Activated naive CD8-positive, alpha-beta T cell treated with anti-CD3 and anti-CD28 coated beads, Interleukin-2, amount 50 U/mL, for 16 hours (primary cell): Measurements from ENCODE around the gene FTSJ3.
A peak's percentile ranks its signal among the peaks of the same experiment; 100 is the strongest.
"Not testable (repeated sequence)": the region's sequence is repeated elsewhere in the genome, so short reads cannot be mapped to it uniquely, and the experiment has no call there.

Experiments
- DNase-seq: peaks from one replicate; pipeline ENCODE4 v3.0.0-alpha.2; 2020; ENCODE audit warnings: low read depth, low spot score

FTSJ3 gene

DNA sequence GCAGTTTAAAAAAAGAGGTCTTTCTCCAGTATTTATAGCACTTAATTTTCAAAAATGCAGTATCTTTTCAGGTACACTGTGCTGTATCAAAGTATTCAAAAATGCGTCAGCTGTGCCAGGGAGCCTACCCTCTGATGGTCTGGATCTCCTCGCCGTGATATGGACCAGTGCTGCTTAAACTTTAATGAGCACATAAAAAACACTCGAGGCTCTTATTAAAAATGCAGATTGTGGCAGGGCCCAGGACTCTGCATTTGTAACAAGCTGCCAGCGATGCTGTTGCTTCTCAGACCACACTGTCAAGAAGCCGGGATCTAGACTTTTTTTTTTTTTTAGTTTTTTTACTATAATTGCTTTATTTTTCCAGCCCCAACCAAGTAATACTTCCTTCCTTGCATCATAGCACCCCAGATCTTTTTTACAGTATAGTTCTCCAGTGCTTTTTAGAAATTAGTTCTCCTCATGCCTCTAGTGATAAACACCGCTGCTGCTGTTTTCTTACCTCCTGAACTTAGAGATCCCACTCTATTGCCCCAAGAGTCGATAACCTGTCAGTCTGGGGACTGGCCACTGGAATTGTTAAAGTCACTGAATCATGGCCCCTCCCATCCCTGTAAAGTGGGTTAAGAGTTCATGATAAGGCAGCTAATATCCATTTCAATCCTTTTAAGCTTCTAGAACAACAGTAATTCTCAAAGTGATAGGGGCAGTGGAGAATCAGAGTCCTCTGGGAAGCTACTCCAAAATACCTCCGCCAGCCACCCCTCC is 16.6 kb upstream of the FTSJ3 start:
- DNase-seq = no peak

DNA sequence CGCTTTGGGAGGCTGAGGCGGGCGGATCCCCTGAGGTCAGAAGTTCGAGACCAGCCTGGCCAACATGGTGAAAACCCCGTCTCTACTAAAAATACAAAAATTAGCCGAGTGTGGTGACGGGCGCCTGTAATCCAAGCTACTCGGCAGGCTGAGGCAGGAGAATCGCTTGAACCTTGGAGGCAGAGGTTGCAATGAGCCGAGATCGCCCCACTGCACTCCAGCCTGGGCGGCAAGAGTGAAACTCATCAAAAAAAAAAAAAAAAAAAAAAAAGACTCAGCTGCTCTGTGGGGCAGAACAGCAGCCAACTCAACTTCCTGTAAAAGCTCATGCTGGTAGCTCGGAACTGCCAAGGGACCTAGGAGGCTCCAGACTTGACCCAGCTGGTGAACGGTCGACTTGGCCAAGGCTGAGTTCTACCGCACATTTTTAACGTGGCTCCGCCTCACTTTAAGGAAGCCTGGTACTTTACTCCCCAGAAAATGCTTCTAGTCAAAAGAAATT is 16.0 kb upstream of the FTSJ3 start:
- DNase-seq = not testable (repeated sequence)

DNA sequence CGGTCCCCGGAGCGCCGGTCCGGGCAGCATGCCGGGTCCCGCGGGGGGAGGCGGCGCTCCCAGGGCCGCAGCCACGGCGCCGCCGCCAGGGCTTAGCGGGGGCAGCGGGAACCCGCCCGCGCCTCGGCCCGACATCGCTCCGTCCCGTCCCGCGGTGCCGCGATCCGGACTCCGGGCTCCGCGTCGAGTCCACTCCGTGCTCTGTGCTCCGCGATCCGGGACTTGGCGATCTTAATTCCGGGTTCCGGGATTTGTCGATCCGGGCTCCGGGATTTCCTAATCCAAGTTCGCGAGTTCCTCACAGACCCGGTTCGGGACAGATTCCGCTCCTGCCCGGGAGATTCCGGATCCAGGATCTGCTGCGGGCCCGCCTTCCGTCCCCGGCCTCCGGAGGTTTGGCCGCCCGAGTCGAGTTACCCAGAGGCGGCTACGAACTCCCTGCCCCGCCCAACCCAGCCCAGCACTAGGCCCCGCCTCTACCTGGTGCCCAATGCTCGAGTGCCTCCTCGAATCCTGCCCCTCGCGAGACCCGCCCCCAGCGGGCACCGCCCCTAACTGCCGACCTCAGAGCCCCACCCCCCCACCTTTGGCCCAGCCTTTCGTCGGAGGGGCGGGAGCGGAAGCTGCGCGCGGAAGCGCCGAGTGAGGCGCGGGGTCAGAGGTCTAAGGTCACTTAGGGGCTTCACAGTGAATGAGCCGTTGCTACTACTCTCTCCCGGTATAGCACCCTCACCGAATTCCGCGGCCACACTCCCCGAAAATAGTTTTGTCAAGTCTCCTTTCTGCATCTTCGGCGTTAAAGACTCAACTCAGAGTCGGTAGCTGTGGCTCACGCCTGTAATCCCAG is 15.3 kb upstream of the FTSJ3 start, which contains the start of gene SMARCD2:
SMARCD2 (minus strand) TSS at position 146 of the 847 bp plus-strand sequence; CDS start at position 135, 11 bp downstream.
- DNase-seq = peak; percentile 99

DNA sequence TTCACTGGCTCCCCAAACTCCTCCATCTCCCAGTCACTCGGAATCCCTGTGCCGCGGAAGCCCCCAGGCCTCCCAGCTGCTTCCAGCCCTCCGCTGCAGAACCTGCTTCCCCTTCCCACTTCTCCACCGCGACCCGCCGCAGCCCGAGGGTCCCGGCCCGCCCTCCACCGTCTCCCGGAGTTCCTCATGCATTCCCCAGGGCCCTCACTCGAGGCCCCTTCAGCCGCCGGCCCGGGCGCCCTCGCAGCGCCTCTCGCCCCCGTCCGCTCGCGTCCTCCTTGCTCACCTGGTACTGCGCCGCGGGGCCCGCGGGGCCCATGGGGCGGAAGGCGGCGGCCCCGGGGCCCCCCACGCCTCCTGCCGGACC is 14.7 kb upstream of the FTSJ3 start:
- DNase-seq = no peak

DNA sequence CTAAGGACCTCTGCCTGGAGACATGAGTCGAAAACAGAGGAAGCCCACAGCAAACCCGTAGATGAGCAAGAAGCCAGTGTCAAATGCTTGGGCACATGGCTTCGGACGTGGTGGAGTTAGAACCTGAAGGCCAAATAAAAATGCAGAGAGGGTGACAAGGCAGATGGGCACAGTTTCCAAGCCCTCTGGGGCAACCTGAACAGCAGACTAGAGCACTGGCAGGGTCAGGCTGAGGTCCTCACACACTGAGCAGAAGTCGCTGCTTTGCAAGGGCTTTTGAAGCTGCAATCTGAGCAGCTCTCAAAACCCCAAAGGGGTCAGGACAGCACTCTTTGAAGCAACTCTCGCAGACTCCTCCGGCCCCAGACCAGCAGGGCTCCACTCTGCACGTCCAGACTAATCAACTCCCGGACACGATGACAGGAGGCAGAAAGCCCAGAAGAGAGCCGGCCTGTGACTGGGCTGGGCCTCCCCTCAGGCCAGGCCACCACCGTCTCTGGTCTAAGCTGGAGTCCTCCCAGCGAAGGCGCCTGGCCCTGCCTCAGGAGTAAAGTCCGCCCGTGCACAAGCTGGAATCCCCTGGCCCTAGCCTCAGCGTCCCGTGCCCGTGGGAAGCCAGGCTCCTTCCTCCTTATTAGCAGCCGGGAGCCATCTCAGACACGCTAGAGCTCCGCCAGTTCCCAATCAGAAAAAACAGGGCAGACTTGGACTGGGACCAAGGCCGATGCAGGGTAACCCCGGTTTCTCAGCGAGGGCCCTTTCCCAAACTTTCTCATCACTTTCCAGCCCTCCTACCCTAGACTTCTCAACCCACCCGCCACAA is 14.1 kb upstream of the FTSJ3 start:
- no peak for DNase-seq

DNA sequence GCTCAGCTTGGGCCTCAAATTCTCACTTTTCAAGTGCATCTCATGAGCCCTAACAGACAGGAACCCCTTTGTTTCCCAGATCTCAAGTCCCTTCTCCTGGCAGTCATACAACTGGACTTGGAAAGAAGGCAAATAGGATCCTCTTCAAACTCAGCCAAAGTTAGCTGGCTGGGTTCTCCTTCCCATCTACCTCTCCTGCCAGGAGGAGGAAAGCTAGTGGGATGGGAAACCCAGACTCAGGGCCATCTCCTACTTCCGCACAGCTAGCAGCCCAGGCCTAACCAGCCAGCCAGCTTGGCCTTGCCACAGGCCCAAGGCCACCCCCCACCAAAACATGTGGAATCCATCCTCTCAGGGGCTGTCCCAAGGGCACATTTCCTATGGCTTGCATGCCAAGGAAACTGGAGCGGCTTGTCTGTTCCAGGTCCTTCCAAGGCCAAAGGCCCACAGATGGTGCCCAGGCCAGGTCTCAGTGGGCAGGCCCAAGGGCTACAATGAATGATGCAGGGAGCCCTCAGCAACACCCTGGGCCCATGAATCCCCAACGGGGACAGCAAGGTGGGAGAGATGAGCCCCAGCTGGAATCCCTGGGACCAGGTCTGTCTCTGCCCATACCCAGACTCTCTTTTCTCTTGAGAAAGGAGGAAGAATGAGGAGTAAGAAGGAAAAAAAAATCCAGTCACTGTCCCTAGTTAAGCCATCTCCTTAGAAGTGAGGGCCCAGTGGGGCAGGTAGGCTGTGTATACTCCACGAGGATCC is 13.3 kb upstream of the FTSJ3 start:
- DNase-seq = no peak

DNA sequence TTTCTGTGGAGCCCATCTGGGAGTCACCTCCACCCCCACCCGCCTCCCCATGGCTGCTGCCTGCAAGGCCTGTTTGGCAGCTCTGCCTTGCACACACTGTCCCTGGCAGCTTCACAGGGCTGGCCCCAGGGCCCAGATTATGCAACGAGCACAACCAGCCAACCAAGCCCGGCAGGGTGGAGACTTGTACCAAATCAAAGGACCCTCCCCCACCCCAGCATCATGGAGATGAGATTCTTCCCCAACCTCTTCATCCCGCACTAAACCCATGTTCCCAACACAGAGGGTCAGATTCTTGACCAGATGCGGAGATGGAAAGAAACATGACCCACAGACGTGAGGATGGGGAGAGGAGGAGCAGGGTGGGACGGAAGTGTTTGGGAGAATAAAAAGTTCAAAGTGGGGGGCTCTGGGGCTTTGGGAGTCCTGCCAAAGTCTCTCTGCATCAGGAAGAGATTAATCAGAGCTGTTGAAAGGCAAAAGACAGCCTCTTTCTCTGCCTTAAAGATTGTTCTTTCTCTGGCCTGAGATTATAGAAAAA is 11.2 kb upstream of the FTSJ3 start:
- no peak for DNase-seq

DNA sequence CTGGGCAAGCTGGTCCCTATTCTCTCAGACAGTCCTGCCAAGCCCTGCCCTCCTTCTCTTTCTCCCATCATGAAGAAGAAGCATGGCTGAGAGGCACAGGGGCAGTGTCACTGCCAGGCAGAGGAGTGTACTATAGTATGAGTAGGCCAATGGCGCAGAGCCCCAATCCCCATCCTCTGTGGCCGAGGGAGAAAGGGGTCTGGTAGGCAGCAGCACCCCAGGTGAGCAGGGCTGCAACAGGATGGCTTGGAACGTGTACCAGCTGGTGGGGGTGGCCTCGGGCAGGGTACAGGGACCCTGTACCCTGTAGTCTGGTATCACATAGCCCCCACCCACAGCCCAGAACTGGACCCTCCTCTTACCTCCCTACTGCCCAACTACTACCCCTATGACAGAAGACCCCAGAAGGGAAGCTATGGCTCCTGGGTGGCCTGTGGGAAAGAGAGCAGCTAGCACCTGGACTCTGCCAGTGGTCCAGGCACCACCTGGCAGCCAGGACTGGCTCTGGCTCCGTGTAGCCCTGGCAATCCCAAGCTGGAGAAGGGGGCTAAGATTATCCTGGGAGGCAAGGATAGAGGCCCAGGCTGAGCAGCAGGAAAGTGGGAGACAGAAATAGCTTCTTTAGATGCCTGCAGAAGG is 10.6 kb upstream of the FTSJ3 start:
- DNase-seq = no peak

DNA sequence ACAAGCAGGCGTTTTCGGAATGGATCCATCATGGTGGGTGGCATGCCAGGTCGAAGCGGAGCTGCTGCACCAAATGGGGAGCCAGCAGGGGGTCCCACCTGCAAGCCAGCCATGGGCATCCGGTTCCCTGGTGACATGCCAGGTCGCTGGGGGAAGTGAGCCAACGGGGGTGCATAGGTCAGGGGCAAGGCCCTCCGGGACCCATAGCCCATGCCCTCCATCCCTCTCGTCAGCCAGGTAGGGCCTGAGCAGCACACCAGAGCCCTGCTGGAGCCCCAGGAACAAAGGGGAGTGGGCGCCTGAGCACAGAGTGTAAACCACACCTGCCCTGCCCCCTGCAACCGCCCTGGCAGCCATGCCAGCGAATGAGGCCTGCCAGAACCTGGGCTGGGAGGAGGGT is 10.0 kb upstream of the FTSJ3 start:
- DNase-seq = no peak

DNA sequence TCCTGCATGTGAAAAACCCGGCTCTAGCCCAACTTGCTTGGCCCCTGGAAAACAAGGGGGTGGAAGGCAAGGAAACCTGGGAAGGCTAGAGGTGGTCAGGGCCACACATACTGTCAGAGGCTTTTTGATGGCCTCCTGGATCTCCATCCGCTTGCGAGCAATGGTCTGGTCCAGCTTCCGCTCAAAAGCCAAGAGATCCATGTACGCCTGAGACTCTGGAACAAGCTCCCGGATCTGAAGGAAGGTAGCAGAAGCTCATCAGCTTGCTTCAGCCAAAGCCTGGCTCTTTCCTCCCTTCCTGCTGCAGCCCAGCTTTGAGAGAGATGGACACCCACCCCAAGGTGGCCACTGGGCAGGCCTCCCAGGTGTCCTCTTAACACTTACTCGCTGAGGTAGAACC is 9.3 kb upstream of the FTSJ3 start:
- no peak for DNase-seq

DNA sequence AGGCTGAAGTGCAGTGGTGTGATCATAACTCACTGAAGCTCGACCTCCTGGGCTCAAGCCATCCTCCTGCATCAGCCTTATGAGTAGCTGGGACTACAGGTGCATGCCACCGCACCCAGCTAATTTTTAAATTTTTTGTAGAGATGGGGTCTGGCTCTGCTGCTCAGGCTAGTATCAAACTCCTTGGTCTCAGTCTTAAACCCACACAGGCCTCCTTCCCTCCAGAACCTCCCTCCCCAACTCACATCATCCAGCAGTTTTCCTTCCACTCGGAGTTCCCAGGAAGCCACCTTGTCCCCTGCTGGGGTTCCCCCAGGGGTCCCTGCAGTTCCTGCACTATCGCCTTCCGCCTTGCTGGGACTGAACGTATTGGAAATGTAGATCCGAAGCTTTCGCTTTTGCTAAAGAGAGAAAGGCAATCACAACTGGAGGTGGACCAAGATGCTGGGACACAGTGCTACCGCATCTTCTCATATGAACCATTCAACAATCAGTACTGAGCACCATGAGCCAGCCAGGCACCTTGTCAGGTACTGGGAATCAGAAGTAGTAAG is 7.8 kb upstream of the FTSJ3 start:
- no peak for DNase-seq

DNA sequence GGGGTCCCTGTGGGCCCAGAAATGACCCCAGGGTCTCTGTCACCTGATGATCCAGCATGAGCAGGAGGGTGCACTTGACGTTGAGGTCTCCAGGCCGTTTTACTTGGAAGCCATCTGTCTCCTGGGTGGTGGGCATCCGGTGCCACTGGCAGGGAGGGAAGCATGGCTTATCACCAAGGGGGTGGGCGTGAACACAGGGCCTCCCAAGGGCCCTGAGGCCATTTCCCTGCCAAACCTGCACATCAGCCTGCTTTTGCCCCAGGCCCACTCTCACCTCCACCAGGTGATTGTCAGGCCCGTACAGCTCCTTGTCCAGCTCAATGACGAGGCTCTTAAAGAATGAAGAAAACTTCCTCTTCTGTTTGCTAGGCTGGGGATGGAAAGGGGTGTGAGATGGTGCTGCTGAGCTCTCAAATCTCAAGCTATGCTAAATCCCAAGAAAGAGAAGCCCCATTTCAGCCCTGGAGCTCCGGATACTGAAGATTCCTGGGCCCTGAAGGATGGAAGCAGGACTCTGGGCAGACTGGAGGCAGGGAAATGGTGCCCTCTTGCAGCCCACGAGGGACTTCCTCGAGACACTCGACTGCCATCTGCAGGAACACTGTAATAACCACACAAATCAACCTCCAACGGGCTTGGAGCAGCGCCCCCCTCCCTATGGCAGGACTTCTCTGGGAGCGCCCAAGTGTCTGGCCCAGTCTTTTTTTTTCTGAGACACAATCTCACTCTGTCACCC is 7.1 kb upstream of the FTSJ3 start:
- DNase-seq = peak; percentile 37

DNA sequence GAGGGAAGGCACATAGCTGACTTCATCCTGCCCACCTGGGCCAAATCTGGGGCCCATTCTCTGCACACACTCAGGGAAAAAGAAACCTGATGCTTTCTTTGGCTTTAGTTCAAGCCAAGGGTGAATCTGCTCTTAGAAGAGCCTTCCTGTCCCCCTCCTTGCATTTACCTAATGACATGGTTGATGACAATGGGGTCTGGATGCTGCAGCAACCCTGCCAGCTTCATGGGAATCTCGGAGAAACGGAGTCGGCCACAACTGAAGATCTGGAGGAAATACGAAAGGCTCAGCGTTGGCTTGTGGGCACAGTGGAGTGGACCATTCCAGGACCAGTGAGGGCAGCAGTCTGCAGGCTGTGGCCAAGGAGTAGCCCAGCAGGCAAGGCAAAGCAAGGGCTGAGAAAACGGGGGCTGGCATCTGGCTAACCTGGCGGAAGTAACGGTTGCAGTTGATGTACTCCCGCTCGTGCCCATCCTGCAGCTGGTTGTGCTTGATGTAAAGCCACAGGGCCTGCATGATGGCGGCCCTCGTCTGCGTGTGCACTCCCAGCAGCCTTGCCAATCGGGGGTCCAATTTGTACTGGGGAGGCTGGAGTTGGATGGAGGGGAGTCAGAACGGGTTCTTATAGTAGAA is 6.4 kb upstream of the FTSJ3 start:
- no peak for DNase-seq

DNA sequence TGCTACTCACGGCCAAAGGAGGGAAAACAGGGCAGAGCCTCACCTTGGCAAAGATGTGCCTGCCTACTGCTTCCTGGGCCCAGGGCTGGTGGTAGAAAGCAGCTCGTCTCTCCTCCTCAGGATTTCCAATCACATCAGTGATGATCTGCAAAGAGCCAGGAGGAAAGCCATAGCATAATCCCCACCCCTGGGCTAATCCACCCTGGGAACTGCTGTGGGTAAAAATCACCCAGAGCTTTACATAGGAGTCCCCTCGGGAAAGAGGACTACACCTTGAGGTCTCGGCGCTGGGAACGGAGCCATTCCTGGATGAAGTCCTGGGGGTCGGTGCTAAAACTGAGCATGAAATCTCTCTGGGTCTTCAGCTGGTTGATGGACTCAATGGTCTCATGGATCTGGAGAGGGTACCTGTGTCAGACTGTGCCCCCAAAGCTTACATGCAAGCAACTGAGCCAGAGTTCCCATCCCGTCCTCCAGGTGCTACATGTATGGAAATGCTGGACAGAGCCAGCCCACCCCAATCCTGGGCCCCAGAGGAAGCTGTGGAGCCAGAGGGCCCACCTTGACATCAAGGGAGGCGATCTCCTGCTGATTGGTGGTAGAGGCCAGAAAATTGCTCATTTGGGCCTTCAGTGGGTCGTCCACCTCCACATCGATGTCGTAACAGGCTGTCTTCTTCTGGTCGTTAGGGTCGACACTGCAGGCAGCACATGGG is 5.7 kb upstream of the FTSJ3 start:
- no peak for DNase-seq

DNA sequence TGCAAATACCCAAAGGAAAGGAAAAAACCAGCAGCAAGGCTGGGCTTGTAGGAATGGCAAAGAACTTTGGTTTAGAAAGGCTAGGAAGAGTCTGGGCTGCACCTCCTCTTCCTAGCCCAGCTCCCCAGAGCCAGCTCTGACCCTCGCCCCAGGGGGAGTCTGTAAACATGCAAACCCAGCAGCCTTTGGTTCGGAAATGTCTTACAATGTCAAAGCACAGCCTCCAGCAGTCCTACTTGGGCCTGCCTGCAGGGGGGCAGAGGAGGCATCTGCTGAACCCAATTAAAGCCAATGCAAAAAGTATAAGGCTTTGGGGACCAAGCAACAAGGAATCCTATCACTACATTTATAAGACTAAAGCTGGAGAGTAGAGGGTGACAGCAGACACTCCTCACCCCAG is 5.0 kb upstream of the FTSJ3 start:
- no peak for DNase-seq

DNA sequence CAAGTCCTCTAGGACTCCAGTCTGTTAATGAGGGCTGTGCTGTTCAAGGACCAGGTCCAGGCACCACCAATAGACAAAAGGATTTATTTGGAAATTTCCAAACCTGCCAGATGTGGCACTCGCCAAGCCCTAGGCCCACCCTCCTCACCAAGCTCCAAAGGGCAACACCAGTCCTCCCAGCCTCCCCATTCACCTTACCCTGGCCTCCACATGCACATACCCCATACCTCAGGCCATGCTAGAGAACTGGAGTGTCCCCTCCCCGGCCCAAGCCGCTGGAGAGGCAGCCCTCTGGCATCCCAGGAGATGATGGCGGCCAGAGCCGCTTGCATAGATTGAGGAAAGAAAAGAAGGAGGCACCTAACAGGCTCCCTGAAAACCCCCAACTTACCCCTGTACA is 4.6 kb upstream of the FTSJ3 start:
- DNase-seq = no peak

DNA sequence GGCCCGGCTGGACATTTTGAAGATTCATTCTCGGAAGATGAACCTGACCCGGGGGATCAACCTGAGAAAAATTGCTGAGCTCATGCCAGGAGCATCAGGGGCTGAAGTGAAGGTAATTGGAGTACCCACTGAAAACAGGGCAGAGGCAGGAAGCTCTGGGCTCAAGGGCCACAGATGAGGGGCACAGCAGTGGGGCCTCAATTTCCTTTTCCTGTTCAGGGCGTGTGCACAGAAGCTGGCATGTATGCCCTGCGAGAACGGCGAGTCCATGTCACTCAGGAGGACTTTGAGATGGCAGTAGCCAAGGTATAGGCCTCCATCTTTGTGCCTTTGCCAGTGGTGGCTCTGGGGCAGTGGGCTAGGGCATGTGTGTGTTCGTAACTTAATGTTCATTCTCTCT is 4.0 kb upstream of the FTSJ3 start:
- DNase-seq = no peak

DNA sequence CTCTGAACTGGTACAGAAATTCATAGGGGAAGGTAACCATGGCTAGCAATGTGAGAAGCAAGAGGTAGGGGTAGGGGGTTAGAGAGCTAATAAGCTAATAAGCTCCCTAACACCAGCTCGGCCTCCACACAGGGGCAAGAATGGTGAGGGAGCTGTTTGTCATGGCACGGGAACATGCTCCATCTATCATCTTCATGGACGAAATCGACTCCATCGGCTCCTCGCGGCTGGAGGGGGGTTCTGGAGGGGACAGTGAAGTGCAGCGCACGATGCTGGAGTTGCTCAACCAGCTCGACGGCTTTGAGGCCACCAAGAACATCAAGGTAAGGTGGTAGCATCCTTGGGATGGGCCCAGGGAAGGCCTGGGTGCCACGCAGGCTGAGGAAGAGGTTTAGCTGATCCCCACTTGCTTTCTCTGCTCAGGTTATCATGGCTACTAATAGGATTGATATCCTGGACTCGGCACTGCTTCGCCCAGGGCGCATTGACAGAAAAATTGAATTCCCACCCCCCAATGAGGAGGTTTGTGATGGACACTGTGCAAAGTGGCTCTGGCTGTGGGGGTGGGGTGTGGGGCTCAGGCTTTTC is 3.5 kb upstream of the FTSJ3 start:
- DNase-seq = no peak
